ENCODE data around the gene HAUS8. TPM values are rescaled to one million over a fixed set of nuclear protein-coding genes. Genes with fewer than 3 reads are reported as not detected.

HAUS8 gene
- total RNA-seq, 4 donors from 2014 or later: 9.7 to 29.7 (median 10.1) TPM

DNA sequence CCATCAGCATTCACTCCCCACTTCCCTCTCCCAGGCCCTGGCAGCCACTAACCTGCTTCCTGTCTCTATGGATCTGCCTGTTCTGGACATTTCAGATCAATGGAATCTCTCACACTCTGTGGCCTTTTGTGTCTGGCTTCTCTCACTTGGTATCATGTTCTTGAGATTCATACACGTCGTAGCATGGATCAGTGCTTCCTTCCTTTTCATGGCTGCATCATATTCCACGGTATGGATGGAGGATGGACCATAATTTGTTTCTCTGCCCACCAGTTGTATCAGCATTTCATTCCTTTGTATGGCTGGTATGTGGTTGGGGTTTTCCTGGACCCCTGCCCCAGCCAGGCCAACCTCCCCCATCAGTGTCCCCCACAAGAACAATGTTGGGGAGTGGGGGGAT, 36.5 kb upstream of the HAUS8 start:
- H3K27me3 ChIP-seq: no peaks in the 10 kb centered on the region
- no peak for TF ChIP-seq POLR2A (IDR thresholded peaks at IDR 0.05)
- TF ChIP-seq, protein P1, sequence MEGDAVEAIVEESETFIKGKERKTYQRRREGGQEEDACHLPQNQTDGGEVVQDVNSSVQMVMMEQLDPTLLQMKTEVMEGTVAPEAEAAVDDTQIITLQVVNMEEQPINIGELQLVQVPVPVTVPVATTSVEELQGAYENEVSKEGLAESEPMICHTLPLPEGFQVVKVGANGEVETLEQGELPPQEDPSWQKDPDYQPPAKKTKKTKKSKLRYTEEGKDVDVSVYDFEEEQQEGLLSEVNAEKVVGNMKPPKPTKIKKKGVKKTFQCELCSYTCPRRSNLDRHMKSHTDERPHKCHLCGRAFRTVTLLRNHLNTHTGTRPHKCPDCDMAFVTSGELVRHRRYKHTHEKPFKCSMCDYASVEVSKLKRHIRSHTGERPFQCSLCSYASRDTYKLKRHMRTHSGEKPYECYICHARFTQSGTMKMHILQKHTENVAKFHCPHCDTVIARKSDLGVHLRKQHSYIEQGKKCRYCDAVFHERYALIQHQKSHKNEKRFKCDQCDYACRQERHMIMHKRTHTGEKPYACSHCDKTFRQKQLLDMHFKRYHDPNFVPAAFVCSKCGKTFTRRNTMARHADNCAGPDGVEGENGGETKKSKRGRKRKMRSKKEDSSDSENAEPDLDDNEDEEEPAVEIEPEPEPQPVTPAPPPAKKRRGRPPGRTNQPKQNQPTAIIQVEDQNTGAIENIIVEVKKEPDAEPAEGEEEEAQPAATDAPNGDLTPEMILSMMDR (IDR thresholded peaks at IDR 0.05): no peak
- H3K4me3 ChIP-seq: no peak overlapping the region
- H3K9me3 ChIP-seq: no peaks in the 10 kb centered on the region
- peak overlapping the region in 2 of 4 donors; percentile 38 to 71 for H3K27ac ChIP-seq
- peaks cover 0 to 23% (median 18%) of the 10 kb centered on the region in 4 donors for H3K4me1 ChIP-seq
- no peaks in the 10 kb centered on the region for H3K36me3 ChIP-seq
- DNase-seq: no peak

DNA sequence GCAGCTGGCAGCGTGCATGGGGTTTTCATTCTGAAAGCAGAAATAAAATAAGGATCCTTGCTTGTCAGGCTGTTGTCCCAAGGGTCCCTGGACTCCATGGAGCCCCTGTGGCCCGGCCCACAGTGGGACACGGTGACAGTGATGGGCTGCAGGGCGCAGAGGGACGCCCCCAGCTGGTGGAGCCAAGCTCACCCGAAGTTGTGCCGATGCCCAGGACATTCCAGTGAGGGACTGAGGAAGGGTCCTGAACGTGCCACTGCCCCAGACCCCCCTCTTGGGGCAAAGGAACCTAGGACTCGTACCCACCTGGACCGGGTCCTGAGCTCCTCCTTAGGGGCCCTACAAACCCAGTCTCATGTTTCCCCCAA, 35.3 kb upstream of the HAUS8 start:
- Histone ChIP-seq H3K36me3 (peaks cover 0 to 6% (median 0%) of the 10 kb centered on the region in 3 donors), H3K27ac (peak overlapping the region; percentile 30 to 83 (median 62)), H3K27me3 (no peaks in the 10 kb centered on the region), H3K4me3 (peak overlapping the region in 1 of 4 donors; percentile 26), H3K4me1 (peaks cover 0 to 23% (median 18%) of the 10 kb centered on the region in 4 donors), H3K9me3 (no peaks in the 10 kb centered on the region)
- DNase-seq: no peak
- TF ChIP-seq, protein P1 (IDR thresholded peaks at IDR 0.05): no peak
- no peak for TF ChIP-seq POLR2A (IDR thresholded peaks at IDR 0.05)

DNA sequence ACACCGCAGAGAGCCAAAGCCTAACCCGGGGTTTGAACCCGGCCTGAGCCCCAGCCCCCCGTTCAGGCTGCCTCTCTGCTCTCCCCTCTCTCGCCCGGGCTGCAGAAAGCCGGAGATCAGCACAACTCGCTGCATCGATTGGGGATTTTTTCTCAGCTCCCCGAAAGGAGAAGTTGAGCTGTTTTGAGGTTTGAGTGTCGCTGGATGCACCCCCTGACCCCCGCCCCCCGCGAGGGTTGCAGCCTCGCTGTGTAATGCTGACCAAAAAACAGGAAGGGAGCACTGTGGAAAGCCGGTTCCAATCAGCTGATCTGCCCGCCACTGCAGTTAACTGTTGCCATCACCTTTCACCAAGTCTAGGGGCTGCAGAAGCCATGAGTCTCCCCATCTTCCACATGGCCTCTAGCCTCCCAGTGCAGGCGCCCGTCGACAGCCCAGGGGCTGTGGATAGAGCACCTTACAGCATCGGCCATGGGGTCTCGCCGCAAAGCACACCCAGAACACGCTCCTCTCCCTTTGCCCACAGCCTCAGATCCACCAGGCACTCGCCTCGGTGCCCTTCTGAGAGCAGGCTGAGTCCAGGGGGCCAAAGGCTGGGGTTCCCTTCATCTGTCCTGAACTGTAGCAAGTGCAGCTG, 34.8 kb upstream of the HAUS8 start:
- Histone ChIP-seq H3K9me3 (no peaks in the 10 kb centered on the region), H3K27ac (peak overlapping the region; percentile 38 to 83 (median 74)), H3K27me3 (no peaks in the 10 kb centered on the region), H3K4me3 (peak overlapping the region in 1 of 4 donors; percentile 26), H3K36me3 (peaks cover 0 to 10% (median 0%) of the 10 kb centered on the region in 3 donors), H3K4me1 (peaks cover 0 to 23% (median 19%) of the 10 kb centered on the region in 4 donors)
- DNase-seq: peak in 2 of 3 donors; percentile 88 to 90
- TF ChIP-seq POLR2A (IDR thresholded peaks at IDR 0.05): no peak
- TF ChIP-seq, protein P1 (IDR thresholded peaks at IDR 0.05): no peak

GRCh38 chr19:17109300-17109699, 34.0 kb upstream of the HAUS8 start:
- H3K27ac ChIP-seq: peak overlapping the region; percentile 38 to 83 (median 74)
- no peaks in the 10 kb centered on the region for H3K9me3 ChIP-seq
- TF ChIP-seq, protein P1 (IDR thresholded peaks at IDR 0.05): no peak
- no peak for TF ChIP-seq POLR2A (IDR thresholded peaks at IDR 0.05)
- H3K4me1 ChIP-seq: peaks cover 0 to 25% (median 17%) of the 10 kb centered on the region in 4 donors
- no peak for DNase-seq
- no peaks in the 10 kb centered on the region for H3K27me3 ChIP-seq
- H3K36me3 ChIP-seq: peaks cover 0 to 16% (median 0%) of the 10 kb centered on the region in 3 donors
- H3K4me3 ChIP-seq: peak overlapping the region in 1 of 4 donors; percentile 6

GRCh38 chr19:17108453-17108784, 33.2 kb upstream of the HAUS8 start:
- TF ChIP-seq POLR2A (IDR thresholded peaks at IDR 0.05): no peak
- TF ChIP-seq, protein P1 (IDR thresholded peaks at IDR 0.05): no peak
- no peak overlapping the region for H3K4me3 ChIP-seq
- no peaks in the 10 kb centered on the region for H3K9me3 ChIP-seq
- H3K27me3 ChIP-seq: no peaks in the 10 kb centered on the region
- H3K27ac ChIP-seq: peak overlapping the region; percentile 38 to 83 (median 81)
- peaks cover 0 to 23% (median 0%) of the 10 kb centered on the region in 3 donors for H3K36me3 ChIP-seq
- H3K4me1 ChIP-seq: peaks cover 0 to 25% (median 14%) of the 10 kb centered on the region in 4 donors
- no peak for DNase-seq
